ENCODE data around the gene GET3.

The GET3 gene

GRCh38 chr19:12745166-12745897, 8.0 kb downstream of the GET3 start:
- no peaks in the 10 kb centered on the region for H3K27me3 ChIP-seq (ENCODE audit: insufficient read depth, insufficient read length)
- DNase-seq (ENCODE audit: low read depth, low spot score), result no peak
- no peak overlapping the region for H3K4me3 ChIP-seq (ENCODE audit: insufficient read length, low read depth)
- H3K9me3 ChIP-seq (ENCODE audit: insufficient read depth, low read length), result no peaks in the 10 kb centered on the region
- TF ChIP-seq YY1 (IDR thresholded peaks at IDR 0.05; ENCODE audit: insufficient read depth, insufficient read length), result no peak
- TF ChIP-seq SUZ12 (IDR thresholded peaks at IDR 0.05; ENCODE audit: extremely low read depth, insufficient read depth, insufficient read length), result no peak
- no peak for TF ChIP-seq ZNF274 (IDR thresholded peaks at IDR 0.05; ENCODE audit: low read depth, low read length)
- H3K9ac ChIP-seq (ENCODE audit: insufficient read length, low read depth), result no peak overlapping the region
- peaks cover 60% of the 10 kb centered on the region for H3K36me3 ChIP-seq (ENCODE audit: insufficient read depth, insufficient read length, low read length)
- peaks cover 2% of the 10 kb centered on the region for H3K4me1 ChIP-seq (ENCODE audit: insufficient read depth, insufficient read length)

- Histone ChIP-seq H3K27me3 (ENCODE audit: insufficient read depth, insufficient read length) (no peaks in the 10 kb centered on the region), H3K36me3 (ENCODE audit: insufficient read depth, insufficient read length, low read length) (peaks cover 44% of the 10 kb centered on the region), H3K9ac (ENCODE audit: insufficient read length, low read depth) (no peak overlapping the region), H3K4me1 (ENCODE audit: insufficient read depth, insufficient read length) (peaks cover 2% of the 10 kb centered on the region), H3K9me3 (ENCODE audit: insufficient read depth, low read length) (peaks cover 6% of the 10 kb centered on the region; the same call in 1 of the 2 replicates), H3K4me3 (ENCODE audit: insufficient read length, low read depth) (no peak overlapping the region)
- DNase-seq (ENCODE audit: low read depth, low spot score), result no peak
- no peak for TF ChIP-seq YY1 (IDR thresholded peaks at IDR 0.05; ENCODE audit: insufficient read depth, insufficient read length)
- no peak for TF ChIP-seq SUZ12 (IDR thresholded peaks at IDR 0.05; ENCODE audit: extremely low read depth, insufficient read depth, insufficient read length)
- TF ChIP-seq ZNF274 (IDR thresholded peaks at IDR 0.05; ENCODE audit: low read depth, low read length), result no peak
Measured at GRCh38 chr19:12748489-12748888, 11.2 kb downstream of the GET3 start.

GRCh38 chr19:12749938-12750521, 12.7 kb downstream of the GET3 start:
- Histone ChIP-seq H3K27me3 (ENCODE audit: insufficient read depth, insufficient read length) (no peaks in the 10 kb centered on the region), H3K9ac (ENCODE audit: insufficient read length, low read depth) (no peak overlapping the region), H3K36me3 (ENCODE audit: insufficient read depth, insufficient read length, low read length) (peaks cover 36% of the 10 kb centered on the region), H3K4me1 (ENCODE audit: insufficient read depth, insufficient read length) (peaks cover 2% of the 10 kb centered on the region), H3K4me3 (ENCODE audit: insufficient read length, low read depth) (no peak overlapping the region), H3K9me3 (ENCODE audit: insufficient read depth, low read length) (peaks cover 6% of the 10 kb centered on the region; the same call in 1 of the 2 replicates)
- no peak for DNase-seq (ENCODE audit: low read depth, low spot score)
- TF ChIP-seq YY1 (IDR thresholded peaks at IDR 0.05; ENCODE audit: insufficient read depth, insufficient read length), result no peak
- no peak for TF ChIP-seq ZNF274 (IDR thresholded peaks at IDR 0.05; ENCODE audit: low read depth, low read length)

DNA sequence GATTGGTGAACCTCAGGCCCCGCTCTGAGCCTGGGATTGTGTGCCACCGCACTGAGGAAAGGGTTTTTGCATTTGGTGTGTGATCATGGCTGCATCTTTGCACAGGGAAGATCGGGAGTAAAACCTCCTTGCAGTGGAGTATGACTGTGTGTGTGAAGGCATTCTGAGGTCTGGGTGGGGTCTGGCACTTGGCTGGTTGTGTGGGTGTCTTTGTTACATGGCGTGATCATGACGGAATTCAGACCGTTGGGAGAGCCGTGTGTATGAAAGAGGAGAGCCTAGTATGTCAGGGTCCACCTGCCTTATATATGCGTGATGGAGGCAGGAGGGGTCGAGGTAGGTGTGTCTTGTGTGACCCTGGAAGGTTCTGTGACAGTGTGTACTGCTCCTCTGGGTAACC, 13.6 kb downstream of the GET3 start:
- TF ChIP-seq SUZ12 (IDR thresholded peaks at IDR 0.05; ENCODE audit: extremely low read depth, insufficient read depth, insufficient read length), result no peak
- TF ChIP-seq YY1 (IDR thresholded peaks at IDR 0.05; ENCODE audit: insufficient read depth, insufficient read length), result no peak
- TF ChIP-seq ZNF274 (IDR thresholded peaks at IDR 0.05; ENCODE audit: low read depth, low read length), result no peak
- Histone ChIP-seq H3K9me3 (ENCODE audit: insufficient read depth, low read length) (peaks cover 6% of the 10 kb centered on the region; the same call in 1 of the 2 replicates), H3K4me1 (ENCODE audit: insufficient read depth, insufficient read length) (peaks cover 2% of the 10 kb centered on the region), H3K27me3 (ENCODE audit: insufficient read depth, insufficient read length) (no peaks in the 10 kb centered on the region), H3K9ac (ENCODE audit: insufficient read length, low read depth) (no peak overlapping the region), H3K4me3 (ENCODE audit: insufficient read length, low read depth) (no peak overlapping the region), H3K36me3 (ENCODE audit: insufficient read depth, insufficient read length, low read length) (peaks cover 28% of the 10 kb centered on the region)
- DNase-seq (ENCODE audit: low read depth, low spot score), result no peak

- peaks cover 6% of the 10 kb centered on the region; the same call in 1 of the 2 replicates for H3K9me3 ChIP-seq (ENCODE audit: insufficient read depth, low read length)
- no peaks in the 10 kb centered on the region for H3K27me3 ChIP-seq (ENCODE audit: insufficient read depth, insufficient read length)
- DNase-seq (ENCODE audit: low read depth, low spot score), result no peak
- TF ChIP-seq SUZ12 (IDR thresholded peaks at IDR 0.05; ENCODE audit: extremely low read depth, insufficient read depth, insufficient read length) (no peak), YY1 (IDR thresholded peaks at IDR 0.05; ENCODE audit: insufficient read depth, insufficient read length) (no peak), ZNF274 (IDR thresholded peaks at IDR 0.05; ENCODE audit: low read depth, low read length) (no peak)
- H3K9ac ChIP-seq (ENCODE audit: insufficient read length, low read depth), result no peak within 1 kb of the TSS
- no peak within 1 kb of the TSS for H3K4me3 ChIP-seq (ENCODE audit: insufficient read length, low read depth)
- peaks cover 2% of the 10 kb centered on the region for H3K4me1 ChIP-seq (ENCODE audit: insufficient read depth, insufficient read length)
- peaks cover 20% of the 10 kb centered on the region for H3K36me3 ChIP-seq (ENCODE audit: insufficient read depth, insufficient read length, low read length)
Measured at GRCh38 chr19:12751635-12752034, 14.3 kb downstream of the GET3 start, which contains the start of gene BEST2. Gene BEST2, plus strand, starts transcription at chr19:12751791. Its CDS starts 802 bp downstream, at chr19:12752593.

DNA sequence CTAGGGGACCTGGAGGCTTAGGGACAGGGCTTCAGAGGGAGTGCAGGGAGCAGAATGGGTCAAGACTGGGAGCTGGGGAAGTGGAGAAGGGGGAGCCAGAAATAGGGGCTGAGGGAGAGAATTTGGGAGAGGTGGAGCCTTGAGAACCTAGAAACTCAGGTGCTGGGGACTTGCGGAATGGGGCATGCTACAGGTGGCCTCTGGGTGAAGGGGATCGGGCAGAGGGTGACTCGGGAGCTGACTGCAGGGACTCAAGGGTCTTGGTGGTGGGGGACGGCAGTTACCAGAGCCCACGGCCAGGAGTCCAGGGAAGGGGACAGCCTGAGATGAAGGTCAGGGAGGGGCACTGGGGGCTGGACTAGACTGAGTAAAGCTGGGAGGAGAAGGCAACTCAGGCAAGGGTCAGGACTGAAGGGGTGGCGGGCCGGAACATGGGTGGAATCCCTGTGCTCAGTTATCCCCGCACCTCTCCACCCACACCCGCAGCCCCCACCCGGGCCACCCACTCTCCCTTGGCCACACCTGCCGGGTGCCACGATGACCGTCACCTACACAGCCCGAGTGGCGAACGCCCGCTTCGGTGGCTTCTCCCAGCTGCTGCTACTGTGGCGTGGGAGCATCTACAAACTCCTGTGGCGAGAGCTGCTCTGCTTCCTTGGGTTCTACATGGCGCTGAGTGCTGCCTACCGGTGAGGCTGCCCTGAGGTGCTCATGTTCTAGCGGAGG, 14.9 kb downstream of the GET3 start:
- no peak overlapping the region for H3K9ac ChIP-seq (ENCODE audit: insufficient read length, low read depth)
- DNase-seq (ENCODE audit: low read depth, low spot score), result no peak
- H3K27me3 ChIP-seq (ENCODE audit: insufficient read depth, insufficient read length), result no peaks in the 10 kb centered on the region
- TF ChIP-seq ZNF274 (IDR thresholded peaks at IDR 0.05; ENCODE audit: low read depth, low read length) (no peak), YY1 (IDR thresholded peaks at IDR 0.05; ENCODE audit: insufficient read depth, insufficient read length) (no peak), SUZ12 (IDR thresholded peaks at IDR 0.05; ENCODE audit: extremely low read depth, insufficient read depth, insufficient read length) (no peak)
- H3K36me3 ChIP-seq (ENCODE audit: insufficient read depth, insufficient read length, low read length), result peaks cover 16% of the 10 kb centered on the region
- H3K4me3 ChIP-seq (ENCODE audit: insufficient read length, low read depth), result no peak overlapping the region
- no peaks in the 10 kb centered on the region for H3K4me1 ChIP-seq (ENCODE audit: insufficient read depth, insufficient read length)
- H3K9me3 ChIP-seq (ENCODE audit: insufficient read depth, low read length), result peaks cover 6% of the 10 kb centered on the region; the same call in 1 of the 2 replicates
